SK-N-SH (cell line): ENCODE data around the gene PRLR. TPM values are rescaled to one million over a fixed set of nuclear protein-coding genes. Genes with fewer than 3 reads are reported as not detected.
A peak's percentile ranks its signal among the peaks of the same experiment; 100 is the strongest.

Source experiments
- CTCF ChIA-PET: fragments of 300-600, 350-600 bp; formaldehyde crosslinking; extraction: SDS; loops from one replicate; lab custom pipeline; 2021; lab: Yijun Ruan, JAX
- POLR2A ChIA-PET: fragments of 350-600 bp; sonication (Branson Sonifier 250); formaldehyde crosslinking; extraction: SDS; loops from one replicate; lab custom pipeline; 2020; ENCODE audit warnings: antibody characterized with exemption, inconsistent platforms; lab: Yijun Ruan, JAX
- DNase-seq: peaks from one replicate; pipeline ENCODE4 v3.0.0; 2012
- H2AFZ ChIP-seq: fragments of 200-600 bp; sonication (generic); 2 replicates; pipeline ENCODE4 v1.8.1; 2016; ENCODE audit warnings: antibody characterized with exemption, mild to moderate bottlenecking, low read depth
- H3F3A ChIP-seq: fragments of 200-600 bp; sonication (generic); replicated peaks from 2 replicates; pipeline ENCODE3; 2016; ENCODE audit warnings: antibody characterized with exemption, mild to moderate bottlenecking; ENCODE audit not compliant: insufficient read depth
- H3K27ac ChIP-seq, 2 experiments: fragments of 200-500 bp in 1 of 2; fragments of 200-600 bp in 1 of 2; sonication (Bioruptor generic) in 1 of 2; sonication (generic), shearing (Covaris generic) in 1 of 2; 2 replicates each; pipeline versions ENCODE4 v1.5.1 to v1.6.1; 2014 to 2016; ENCODE audit warnings: low read depth in 2 of 2, inconsistent platforms in 1 of 2, low read length in 1 of 2, mild to moderate bottlenecking in 1 of 2, mixed read lengths in 1 of 2
- H3K27me3 ChIP-seq: fragments of 200-600 bp; sonication (generic), shearing (Covaris generic); 2 replicates; pipeline ENCODE4 v1.6.1; 2016; ENCODE audit warnings: mixed run types; ENCODE audit not compliant: insufficient read depth
- H3K36me3 ChIP-seq, 2 experiments: fragments of 200-500 bp in 1 of 2; fragments of 200-600 bp in 1 of 2; sonication (Bioruptor generic) in 1 of 2; sonication (generic) in 1 of 2; replicated peaks in 1 of 2; 2 replicates each; pipeline versions ENCODE3 to v1.5.1; 2014 to 2016; ENCODE audit warnings: low read length in 1 of 2, mild to moderate bottlenecking in 1 of 2; ENCODE audit not compliant: insufficient read depth in 2 of 2, control insufficient read depth in 1 of 2
- H3K4me1 ChIP-seq, 2 experiments: fragments of 200-500 bp in 1 of 2; fragments of 200-600 bp in 1 of 2; sonication (Bioruptor generic) in 1 of 2; sonication (generic), shearing (Covaris generic) in 1 of 2; 2 replicates each; pipeline versions ENCODE4 v1.5.1 to v1.6.1; 2014 to 2016; ENCODE audit warnings: low read depth in 1 of 2, low read length in 1 of 2, mixed run types in 1 of 2; ENCODE audit not compliant: insufficient read depth in 2 of 2, control insufficient read depth in 1 of 2
- H3K4me2 ChIP-seq: fragments of 200-600 bp; sonication (generic), shearing (Covaris generic); 2 replicates; pipeline ENCODE4 v1.6.1; 2017; ENCODE audit warnings: mixed run types
- H3K4me3 ChIP-seq, 2 experiments: fragments of 200-500 bp in 1 of 2; fragments of 200-600 bp in 1 of 2; sonication (Bioruptor generic) in 1 of 2; sonication (generic), shearing (Covaris generic) in 1 of 2; 2 replicates each; pipeline versions ENCODE4 v1.5.1 to v1.8.1; 2014 to 2016; ENCODE audit warnings: low read depth in 2 of 2, inconsistent platforms in 1 of 2, low read length in 1 of 2, mild to moderate bottlenecking in 1 of 2, mixed read lengths in 1 of 2, moderate library complexity in 1 of 2
- H3K79me2 ChIP-seq: fragments of 200-600 bp; sonication (generic); 2 replicates; pipeline ENCODE4 v1.8.1; 2017; ENCODE audit warnings: mild to moderate bottlenecking; ENCODE audit not compliant: insufficient read depth
- H3K9ac ChIP-seq: fragments of 200-600 bp; sonication (generic); 2 replicates; pipeline ENCODE4 v1.6.1; 2017; ENCODE audit warnings: mixed run types
- H3K9me2 ChIP-seq: fragments of 200-600 bp; sonication (generic); 2 replicates; pipeline ENCODE4 v1.6.1; 2017; ENCODE audit warnings: mixed run types
- H3K9me3 ChIP-seq: fragments of 200-600 bp; sonication (generic); 2 replicates; pipeline ENCODE4 v1.6.1; 2017; ENCODE audit warnings: mixed run types, mild to moderate bottlenecking, moderate library complexity
- H4K20me1 ChIP-seq: fragments of 200-600 bp; sonication (generic); 2 replicates; pipeline ENCODE4 v1.6.1; 2017; ENCODE audit warnings: mild to moderate bottlenecking, mixed run types; ENCODE audit not compliant: insufficient read depth
- EZH2phosphoT487 ChIP-seq: fragments of 200-600 bp; sonication (generic); IDR thresholded peaks from 2 replicates; pipeline ENCODE4 v1.6.1; 2017; ENCODE audit warnings: low read depth, mixed run types, mild to moderate bottlenecking, antibody characterized with exemption, moderate library complexity, borderline replicate concordance
- FOSL2 ChIP-seq: IDR thresholded peaks from 2 replicates; pipeline ENCODE4 v1.4.0; 2012; ENCODE audit warnings: low read depth, mild to moderate bottlenecking, moderate library complexity, borderline replicate concordance
- FOXM1 ChIP-seq: IDR thresholded peaks from 2 replicates; pipeline ENCODE4 v1.4.0; 2012; ENCODE audit warnings: low read depth, mild to moderate bottlenecking
- GABPA ChIP-seq: IDR thresholded peaks from 2 replicates; pipeline ENCODE4 v1.4.0; 2012; ENCODE audit warnings: low read depth, mild to moderate bottlenecking
- JUND ChIP-seq: IDR thresholded peaks from 2 replicates; pipeline ENCODE4 v1.4.0; 2012
- NFIC ChIP-seq: IDR thresholded peaks from 2 replicates; pipeline ENCODE4 v1.4.0; 2012; ENCODE audit warnings: borderline replicate concordance
- RAD21 ChIP-seq: IDR thresholded peaks from 2 replicates; pipeline ENCODE4 v1.6.1; 2012; ENCODE audit warnings: mild to moderate bottlenecking, low read length
- RFX5 ChIP-seq: IDR thresholded peaks from 2 replicates; pipeline ENCODE4 v1.6.1; 2012; ENCODE audit warnings: mild to moderate bottlenecking, improper control_type of control experiment, low read length
- RXRA ChIP-seq: IDR thresholded peaks from 2 replicates; pipeline ENCODE4 v1.4.0; 2012; ENCODE audit warnings: low read depth, mild to moderate bottlenecking, borderline replicate concordance
- SMC3 ChIP-seq: IDR thresholded peaks from 2 replicates; pipeline ENCODE4 v1.6.1; 2012; ENCODE audit warnings: low read depth, low read length, improper control_type of control experiment
- YY1 ChIP-seq: IDR thresholded peaks from 2 replicates; pipeline ENCODE4 v1.4.0; 2012; ENCODE audit warnings: low read depth, mild to moderate bottlenecking
- WGBS: methylation state at CpG from one replicate; pipeline ENCODE4 v1.1.6; 2017; ENCODE audit warnings: low lambda C conversion rate; 5-methylcytosine and 5-hydroxymethylcytosine counted together
- polyA plus RNA-seq, 3 experiments: library from polyadenylated mRNA; depleted of rRNA; stranded (reverse); fragments of >200 nt; gene quantifications; 2 replicates each; pipeline ENCODE4 v1.2.3, GENCODE V29; 2012
- TF ChIP-seq, protein P1 (sequence below): fragments of 150-350 bp; IDR thresholded peaks from 2 replicates; pipeline ENCODE4 v1.6.1; 2016; ENCODE audit warnings: mild to moderate bottlenecking, low read depth, low read length
- TF ChIP-seq, protein P2 (sequence below): fragments of 200-600 bp; sonication (generic); IDR thresholded peaks from 2 replicates; pipeline ENCODE4 v1.6.1; 2017; ENCODE audit warnings: antibody characterized with exemption, mild to moderate bottlenecking, moderate library complexity
- TF ChIP-seq, protein P3 (sequence below): IDR thresholded peaks from 2 replicates; pipeline ENCODE4 v1.4.0; 2012; ENCODE audit warnings: low read depth
- TF ChIP-seq, protein P4 (sequence below): IDR thresholded peaks from 2 replicates; pipeline ENCODE4 v1.6.1; 2012; ENCODE audit warnings: mild to moderate bottlenecking, low read depth, low read length, moderate library complexity
- TF ChIP-seq, protein P5 (sequence below): IDR thresholded peaks from 2 replicates; pipeline ENCODE4; 2012

PRLR gene
- polyA plus RNA-seq, 1 of the 3 experiments (the other 2 are of a cell fraction) = 0.13 TPM

DNA sequence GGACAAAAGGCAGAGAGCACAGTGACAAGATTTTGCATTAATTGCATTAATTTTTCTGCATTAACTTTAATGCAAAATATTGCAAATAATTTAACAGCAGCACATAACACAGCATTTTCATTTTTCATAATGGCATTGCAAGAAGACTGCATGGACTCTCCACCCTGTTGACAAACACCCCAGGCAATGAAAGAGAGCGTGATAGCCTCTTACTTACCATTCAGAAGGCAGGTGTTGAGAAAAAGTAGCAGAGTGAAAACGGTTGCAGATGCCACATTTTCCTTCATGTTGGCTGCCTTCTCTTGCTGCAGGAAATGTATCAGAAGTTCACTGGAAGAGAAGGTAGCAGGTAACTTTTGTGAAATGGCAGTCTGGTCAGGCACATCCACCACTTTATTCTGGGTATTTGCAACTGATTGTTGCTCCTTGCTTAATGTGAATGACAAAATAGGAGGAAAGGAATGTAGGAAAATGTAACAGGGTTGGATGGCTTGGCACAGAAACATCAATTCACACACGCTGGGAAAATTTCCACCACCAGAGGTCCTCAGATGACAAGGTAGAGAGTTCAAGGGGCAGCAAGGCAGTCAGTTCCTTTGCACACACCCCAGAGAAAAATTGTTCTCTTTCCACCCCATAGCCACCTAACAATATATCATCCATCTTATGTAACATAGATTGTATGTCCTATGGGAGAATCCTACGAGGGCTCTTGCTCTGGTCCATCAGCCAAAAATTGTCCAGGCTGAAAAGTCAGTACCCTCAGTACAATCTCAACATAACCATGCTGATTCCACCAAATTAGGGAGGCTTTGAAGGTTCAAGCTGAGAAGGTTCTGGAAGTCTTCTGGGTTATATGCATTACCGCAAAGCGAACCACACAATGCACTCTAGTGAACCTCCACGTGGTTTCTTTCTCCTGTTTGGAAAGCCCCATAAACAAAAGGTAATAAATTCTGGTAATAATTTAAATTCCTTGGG lies 140.7 kb downstream of the PRLR start:
- Histone ChIP-seq H3K27me3 (no peaks in the 10 kb centered on the region; the same call in 1 of the 2 replicates), H3K79me2 (no peaks in the 10 kb centered on the region), H2AFZ (no peak overlapping the region), H3K4me3 (no peak overlapping the region; a peak in 1 of 4 replicates), H3K36me3 (no peaks in the 10 kb centered on the region), H3K4me2 (no peak overlapping the region), H3K27ac (no peak overlapping the region), H4K20me1 (no peaks in the 10 kb centered on the region)
- peak; percentile 48 for DNase-seq
- 15% methylated on average over 7 of the region's 7 CpGs for WGBS
- POLR2A ChIA-PET = no interaction called here
- TF ChIP-seq, protein P1, sequence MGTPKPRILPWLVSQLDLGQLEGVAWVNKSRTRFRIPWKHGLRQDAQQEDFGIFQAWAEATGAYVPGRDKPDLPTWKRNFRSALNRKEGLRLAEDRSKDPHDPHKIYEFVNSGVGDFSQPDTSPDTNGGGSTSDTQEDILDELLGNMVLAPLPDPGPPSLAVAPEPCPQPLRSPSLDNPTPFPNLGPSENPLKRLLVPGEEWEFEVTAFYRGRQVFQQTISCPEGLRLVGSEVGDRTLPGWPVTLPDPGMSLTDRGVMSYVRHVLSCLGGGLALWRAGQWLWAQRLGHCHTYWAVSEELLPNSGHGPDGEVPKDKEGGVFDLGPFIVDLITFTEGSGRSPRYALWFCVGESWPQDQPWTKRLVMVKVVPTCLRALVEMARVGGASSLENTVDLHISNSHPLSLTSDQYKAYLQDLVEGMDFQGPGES = no peak
- peak; percentile 91 for TF ChIP-seq RAD21
- TF ChIP-seq SMC3 = peak; percentile 92
- TF ChIP-seq FOXM1 = no peak
- TF ChIP-seq NFIC = peak; percentile 33
- TF ChIP-seq, protein P2, sequence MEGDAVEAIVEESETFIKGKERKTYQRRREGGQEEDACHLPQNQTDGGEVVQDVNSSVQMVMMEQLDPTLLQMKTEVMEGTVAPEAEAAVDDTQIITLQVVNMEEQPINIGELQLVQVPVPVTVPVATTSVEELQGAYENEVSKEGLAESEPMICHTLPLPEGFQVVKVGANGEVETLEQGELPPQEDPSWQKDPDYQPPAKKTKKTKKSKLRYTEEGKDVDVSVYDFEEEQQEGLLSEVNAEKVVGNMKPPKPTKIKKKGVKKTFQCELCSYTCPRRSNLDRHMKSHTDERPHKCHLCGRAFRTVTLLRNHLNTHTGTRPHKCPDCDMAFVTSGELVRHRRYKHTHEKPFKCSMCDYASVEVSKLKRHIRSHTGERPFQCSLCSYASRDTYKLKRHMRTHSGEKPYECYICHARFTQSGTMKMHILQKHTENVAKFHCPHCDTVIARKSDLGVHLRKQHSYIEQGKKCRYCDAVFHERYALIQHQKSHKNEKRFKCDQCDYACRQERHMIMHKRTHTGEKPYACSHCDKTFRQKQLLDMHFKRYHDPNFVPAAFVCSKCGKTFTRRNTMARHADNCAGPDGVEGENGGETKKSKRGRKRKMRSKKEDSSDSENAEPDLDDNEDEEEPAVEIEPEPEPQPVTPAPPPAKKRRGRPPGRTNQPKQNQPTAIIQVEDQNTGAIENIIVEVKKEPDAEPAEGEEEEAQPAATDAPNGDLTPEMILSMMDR = peak; percentile 80
- TF ChIP-seq, all 33 proteins: peak for 4
- Histone ChIP-seq H3K9me2 (no peaks in the 10 kb centered on the region), H3F3A (no peaks in the 10 kb centered on the region), H3K9me3 (no peaks in the 10 kb centered on the region), H3K9ac (no peak overlapping the region), H3K4me1 (no peaks in the 10 kb centered on the region)
- CTCF ChIA-PET = interaction anchor here (0.6 to 3.5 kb wide), 13 partner anchors 28 to 837 kb away, joined by 3 to 16 read pairs (median 3); partner anchors contain the start of gene PRLR

DNA sequence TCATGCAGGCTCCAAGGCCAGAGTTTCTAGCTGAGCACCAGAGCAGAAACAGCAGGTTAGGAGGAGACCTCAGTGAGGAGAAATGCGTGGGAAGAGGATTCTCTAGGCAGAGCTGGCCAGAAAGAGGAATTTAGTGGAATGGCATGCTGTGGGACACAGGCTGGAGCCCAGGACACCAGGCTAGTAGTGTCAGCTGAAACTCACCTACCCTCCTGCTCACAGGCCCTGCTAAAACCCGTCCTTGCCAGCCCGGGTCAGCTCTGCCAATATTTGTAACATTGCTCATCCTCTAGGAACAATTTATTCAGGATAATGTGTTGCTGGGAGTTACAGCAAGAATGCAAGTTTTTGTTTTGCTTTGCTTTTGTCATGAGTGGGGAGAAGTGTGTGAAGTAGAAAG lies 142.3 kb downstream of the PRLR start:
- ChIA-PET POLR2A (no interaction called here), CTCF (interaction anchor here (0.7 to 3.5 kb wide), 9 partner anchors 10 to 838 kb away, joined by 3 to 14 read pairs (median 5); no protein-coding TSS in a partner anchor)
- DNase-seq = no peak
- Histone ChIP-seq H3K4me2 (no peak overlapping the region), H4K20me1 (no peaks in the 10 kb centered on the region), H3K4me1 (no peaks in the 10 kb centered on the region), H3K4me3 (no peak overlapping the region), H3K9me3 (no peaks in the 10 kb centered on the region), H3K9ac (no peak overlapping the region), H3K79me2 (no peaks in the 10 kb centered on the region), H3K27ac (no peak overlapping the region), H2AFZ (no peak overlapping the region), H3K27me3 (no peaks in the 10 kb centered on the region; the same call in 1 of the 2 replicates), H3K9me2 (no peaks in the 10 kb centered on the region), H3F3A (no peaks in the 10 kb centered on the region), H3K36me3 (no peaks in the 10 kb centered on the region)
- WGBS = 25% methylated on average over 3 of the region's 3 CpGs
- TF ChIP-seq FOSL2 = no peak
- no peak for TF ChIP-seq YY1
- TF ChIP-seq EZH2phosphoT487 = no peak
- TF ChIP-seq, protein P3, sequence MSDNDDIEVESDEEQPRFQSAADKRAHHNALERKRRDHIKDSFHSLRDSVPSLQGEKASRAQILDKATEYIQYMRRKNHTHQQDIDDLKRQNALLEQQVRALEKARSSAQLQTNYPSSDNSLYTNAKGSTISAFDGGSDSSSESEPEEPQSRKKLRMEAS = no peak
- TF ChIP-seq GABPA = no peak
- no peak for TF ChIP-seq RFX5
- TF ChIP-seq, protein P4, sequence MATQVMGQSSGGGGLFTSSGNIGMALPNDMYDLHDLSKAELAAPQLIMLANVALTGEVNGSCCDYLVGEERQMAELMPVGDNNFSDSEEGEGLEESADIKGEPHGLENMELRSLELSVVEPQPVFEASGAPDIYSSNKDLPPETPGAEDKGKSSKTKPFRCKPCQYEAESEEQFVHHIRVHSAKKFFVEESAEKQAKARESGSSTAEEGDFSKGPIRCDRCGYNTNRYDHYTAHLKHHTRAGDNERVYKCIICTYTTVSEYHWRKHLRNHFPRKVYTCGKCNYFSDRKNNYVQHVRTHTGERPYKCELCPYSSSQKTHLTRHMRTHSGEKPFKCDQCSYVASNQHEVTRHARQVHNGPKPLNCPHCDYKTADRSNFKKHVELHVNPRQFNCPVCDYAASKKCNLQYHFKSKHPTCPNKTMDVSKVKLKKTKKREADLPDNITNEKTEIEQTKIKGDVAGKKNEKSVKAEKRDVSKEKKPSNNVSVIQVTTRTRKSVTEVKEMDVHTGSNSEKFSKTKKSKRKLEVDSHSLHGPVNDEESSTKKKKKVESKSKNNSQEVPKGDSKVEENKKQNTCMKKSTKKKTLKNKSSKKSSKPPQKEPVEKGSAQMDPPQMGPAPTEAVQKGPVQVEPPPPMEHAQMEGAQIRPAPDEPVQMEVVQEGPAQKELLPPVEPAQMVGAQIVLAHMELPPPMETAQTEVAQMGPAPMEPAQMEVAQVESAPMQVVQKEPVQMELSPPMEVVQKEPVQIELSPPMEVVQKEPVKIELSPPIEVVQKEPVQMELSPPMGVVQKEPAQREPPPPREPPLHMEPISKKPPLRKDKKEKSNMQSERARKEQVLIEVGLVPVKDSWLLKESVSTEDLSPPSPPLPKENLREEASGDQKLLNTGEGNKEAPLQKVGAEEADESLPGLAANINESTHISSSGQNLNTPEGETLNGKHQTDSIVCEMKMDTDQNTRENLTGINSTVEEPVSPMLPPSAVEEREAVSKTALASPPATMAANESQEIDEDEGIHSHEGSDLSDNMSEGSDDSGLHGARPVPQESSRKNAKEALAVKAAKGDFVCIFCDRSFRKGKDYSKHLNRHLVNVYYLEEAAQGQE = no peak
- TF ChIP-seq, protein P5, sequence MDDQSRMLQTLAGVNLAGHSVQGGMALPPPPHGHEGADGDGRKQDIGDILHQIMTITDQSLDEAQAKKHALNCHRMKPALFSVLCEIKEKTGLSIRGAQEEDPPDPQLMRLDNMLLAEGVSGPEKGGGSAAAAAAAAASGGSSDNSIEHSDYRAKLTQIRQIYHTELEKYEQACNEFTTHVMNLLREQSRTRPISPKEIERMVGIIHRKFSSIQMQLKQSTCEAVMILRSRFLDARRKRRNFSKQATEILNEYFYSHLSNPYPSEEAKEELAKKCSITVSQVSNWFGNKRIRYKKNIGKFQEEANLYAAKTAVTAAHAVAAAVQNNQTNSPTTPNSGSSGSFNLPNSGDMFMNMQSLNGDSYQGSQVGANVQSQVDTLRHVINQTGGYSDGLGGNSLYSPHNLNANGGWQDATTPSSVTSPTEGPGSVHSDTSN = no peak
- TF ChIP-seq, protein P1 = no peak
- no peak for TF ChIP-seq RXRA
- TF ChIP-seq JUND = no peak
